GM19438 (cell line): ENCODE data around the gene TBX4.
"Not testable (repeated sequence)": the region's sequence is repeated elsewhere in the genome, so short reads cannot be mapped to it uniquely, and the experiment has no call there.

Experiments used
- ATAC-seq: cut with Tn5 transposase; IDR thresholded peaks from one replicate; pipeline ENCODE4 v1.9.1; 2021; ENCODE audit warnings: low read depth; ENCODE audit not compliant: unreplicated experiment

The TBX4 gene

GRCh38 chr17:61479493-61480413 lies 27.5 kb downstream of the TBX4 start:
- ATAC-seq = no peak

GRCh38 chr17:61480414-61480807 lies 28.2 kb downstream of the TBX4 start:
- ATAC-seq = no peak

DNA sequence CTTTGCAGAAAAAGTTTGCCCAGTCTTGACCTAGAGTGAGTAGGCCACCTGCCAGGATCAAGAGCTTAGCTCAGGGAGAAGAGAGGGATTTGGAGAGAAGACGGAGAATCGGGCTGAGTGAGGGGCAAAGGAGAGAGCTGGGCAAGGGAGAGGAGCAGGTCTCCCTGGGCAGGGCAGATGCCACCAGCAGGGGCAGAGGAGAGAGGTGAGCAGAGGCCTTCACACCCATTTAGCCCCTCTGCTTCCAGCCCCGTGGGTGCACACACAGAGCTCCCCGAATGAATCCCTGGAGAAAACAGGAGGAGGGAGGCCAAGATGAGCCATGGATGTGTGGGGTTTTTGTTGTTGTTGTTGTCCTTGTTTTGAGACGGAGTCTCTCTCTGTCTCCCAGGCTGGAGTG lies 29.2 kb downstream of the TBX4 start:
- ATAC-seq = no peak

DNA sequence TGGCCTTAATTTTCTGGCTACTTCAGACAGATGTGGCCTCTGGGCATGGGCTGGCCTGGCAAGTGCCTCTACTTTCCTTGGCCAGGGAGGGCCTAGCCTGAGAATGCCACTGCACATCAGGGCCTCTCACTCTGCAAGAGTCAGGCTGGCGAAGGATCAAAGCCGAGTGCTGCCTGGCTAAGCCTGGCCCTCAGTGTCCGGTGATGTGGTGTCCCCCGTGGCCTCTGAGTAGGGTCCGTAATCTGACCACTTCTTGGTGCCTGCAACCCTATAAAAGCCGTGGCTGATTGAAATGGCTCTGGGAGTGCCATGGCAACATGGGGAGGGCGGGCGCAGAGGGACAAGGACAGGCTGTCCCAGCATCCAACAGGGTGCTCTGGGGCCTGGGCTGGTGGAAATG lies 30.2 kb downstream of the TBX4 start:
- ATAC-seq = no peak

DNA sequence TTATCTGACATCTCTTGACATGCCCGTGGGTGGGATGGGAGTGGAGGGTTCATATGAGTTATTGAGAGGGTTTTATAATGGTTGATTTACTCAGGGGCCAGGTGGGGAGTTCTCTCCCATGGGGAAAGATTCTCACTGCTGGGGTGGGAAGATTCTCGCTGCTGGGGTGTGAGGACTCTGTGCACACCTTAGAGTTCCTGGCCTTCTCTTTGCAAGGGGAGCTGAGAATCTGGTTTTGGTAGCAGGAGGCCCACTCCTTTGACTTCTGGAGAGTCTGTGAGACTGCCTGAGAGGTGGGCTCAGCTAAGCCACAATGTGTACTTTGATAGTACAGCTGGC lies 31.5 kb downstream of the TBX4 start:
- ATAC-seq = no peak

DNA sequence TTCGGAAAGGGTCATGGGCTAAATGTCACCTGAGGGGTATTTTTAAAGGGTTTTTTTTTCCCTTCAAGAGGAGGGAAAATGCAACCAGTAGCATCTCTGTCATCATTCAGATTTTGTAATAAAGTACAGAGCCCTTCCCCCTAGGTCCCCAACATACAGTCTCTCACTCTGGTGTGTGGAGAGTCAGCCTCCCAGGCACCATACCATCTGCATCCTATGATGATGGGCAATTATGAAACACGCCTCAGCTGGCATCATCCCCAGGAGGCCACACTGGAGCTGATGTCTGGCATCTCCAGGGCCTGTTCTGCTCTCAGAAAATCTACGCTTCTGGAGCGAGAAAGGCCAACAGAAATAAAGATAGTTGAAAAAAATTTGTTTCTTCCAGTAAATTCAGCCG lies 32.0 kb downstream of the TBX4 start:
- no peak for ATAC-seq

DNA sequence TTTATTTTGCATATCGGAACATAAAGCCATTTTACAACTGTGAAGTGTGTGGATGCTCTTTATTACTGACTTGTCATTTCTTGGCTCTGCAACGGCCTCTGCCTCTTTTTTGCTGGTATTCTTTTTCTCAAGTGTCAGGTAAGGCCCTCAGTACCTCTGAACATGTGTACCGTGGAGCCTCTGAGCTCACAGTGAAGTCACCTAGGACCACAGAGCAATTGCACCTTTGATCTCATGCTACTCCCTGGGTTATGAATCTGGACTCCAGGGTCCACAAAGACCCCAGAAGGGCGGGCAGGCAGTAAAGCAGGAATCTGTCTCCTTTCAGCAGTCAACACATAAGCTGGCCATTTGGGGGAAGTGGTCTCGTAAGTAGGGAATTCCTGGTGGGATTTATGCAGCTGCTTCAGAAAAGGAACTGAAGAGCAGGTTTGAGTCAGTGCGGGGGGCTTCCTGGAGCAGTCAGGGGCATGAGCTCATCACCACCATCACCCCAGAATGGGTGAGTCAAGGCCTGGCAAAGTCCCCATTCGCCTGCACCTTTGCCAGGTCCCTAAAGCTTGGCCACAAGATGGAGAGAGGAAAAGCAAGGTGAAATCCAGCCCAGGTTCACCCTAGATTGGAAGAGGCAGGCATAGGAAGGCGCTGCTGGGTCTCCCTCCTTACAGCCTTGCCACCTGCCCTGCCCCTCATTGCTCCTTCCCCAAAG lies 33.0 kb downstream of the TBX4 start:
- no peak for ATAC-seq

DNA sequence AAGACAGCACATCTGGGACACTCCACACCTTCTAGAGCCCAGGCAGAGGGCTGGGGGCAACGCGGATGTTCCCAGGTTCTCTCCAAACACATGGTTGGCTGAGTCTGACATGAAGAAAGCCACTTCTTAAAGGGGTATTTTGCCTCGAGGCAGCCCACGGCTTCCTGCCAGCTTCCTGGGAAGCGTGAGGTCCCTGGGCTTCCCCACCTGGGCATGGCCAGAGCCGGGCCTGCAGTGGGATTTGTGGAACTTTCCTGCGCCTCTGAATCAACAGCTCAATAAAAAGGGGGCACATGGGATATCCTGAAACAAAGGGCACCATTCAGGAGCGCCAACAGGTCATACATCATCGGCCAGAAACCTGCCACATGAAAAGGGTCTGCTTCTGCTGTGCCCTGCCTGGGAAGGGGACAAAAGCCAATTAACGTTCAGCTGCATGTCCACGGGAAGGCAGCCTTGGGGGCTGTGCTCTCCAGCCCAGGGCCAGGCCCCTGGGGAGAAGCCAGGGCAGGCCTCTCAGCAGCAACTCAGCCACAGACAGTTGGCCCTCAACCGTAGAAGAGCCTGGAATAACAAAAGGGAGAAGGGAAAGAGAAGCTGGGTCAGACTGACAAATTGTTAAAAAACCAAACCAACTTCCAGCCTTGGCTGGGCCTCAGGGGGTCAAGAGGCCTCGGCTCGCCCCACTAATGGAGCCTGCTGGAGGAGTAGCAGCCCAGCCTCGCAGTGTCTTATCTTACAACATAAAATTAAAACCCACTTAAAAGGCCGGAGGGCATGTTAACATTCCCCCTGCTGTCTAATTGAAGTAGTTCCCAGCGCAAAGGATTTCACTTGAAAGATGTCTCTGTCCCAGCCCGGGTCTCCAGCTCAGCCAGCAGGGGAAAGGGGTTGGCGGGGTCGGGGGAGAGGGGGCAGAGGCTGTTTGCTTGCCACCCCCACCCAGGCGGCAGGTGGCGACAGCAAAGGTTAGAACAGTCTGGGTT lies 34.2 kb downstream of the TBX4 start:
- ATAC-seq = no peak

DNA sequence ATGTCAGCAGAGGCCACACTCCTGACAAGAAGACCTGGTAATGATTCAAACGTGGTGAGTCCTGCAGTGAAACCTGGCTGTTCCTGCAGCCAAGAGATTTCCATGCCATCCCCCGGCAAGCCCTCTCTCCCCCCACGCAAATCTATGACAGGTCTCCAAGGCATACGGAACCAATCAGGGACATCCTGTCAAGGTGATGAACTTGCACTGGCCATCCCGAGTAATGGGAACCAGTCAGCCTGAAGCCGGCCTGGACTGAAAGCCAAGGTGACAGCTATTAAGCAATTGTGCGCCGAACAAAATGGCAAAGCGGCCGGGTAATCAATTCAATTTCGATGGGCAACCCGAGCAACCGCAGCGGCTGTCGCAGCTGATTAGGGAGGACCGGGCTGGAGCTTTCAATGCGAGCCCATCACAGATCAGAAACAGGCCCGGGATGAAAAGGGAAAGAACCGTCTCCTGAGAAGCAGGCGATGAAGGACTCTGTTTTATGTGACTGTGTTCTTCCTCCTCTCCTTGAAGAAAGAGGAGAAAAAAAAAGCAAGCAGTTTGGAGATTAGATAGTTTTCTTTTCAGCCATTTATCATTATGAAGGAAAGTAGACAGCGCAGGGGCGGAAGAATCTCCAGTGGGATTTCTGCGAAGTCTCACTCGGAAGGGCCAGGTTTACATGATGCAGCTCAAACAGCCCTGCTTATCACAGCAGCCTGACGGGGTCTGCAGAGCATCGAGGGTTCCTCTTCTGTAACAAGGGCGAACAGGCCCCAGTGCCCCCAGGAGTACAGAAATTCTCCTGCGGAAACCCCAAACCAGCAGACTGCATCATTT lies 35.2 kb downstream of the TBX4 start:
- no peak for ATAC-seq

DNA sequence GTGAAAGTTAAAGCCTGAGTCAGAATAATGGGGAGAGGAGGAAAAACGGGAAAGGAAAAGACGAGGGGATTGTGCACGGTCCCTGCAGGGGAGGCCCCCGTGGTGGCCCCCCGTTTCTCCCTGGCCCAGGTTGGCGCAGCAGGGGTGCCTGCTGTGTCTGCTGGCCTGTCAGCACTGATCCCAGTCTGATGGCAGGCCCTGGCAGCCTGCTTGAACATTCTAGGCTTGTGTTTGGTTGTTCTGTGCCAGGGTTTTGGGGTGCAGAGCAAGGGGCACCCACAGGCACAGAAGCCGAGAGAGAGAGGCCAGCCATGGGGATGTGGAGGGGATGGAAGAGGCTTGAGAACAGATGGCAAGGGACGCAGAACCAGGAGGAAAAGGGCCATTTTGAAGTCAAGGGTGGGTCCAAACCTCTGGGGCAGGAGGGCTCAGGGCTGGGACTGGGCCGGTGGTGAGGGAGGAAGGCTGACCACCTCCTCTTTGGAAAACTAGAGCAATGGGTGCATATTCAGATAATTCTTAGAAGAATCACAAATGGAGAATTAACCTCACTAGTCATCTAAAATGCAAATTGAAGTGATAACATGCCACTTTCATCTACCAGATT lies 35.9 kb downstream of the TBX4 start:
- ATAC-seq = no peak

- ATAC-seq = no peak
Measured at GRCh38 chr17:61488878-61489718, 36.9 kb downstream of the TBX4 start.

- no peak for ATAC-seq
Measured at GRCh38 chr17:61489719-61490490, 37.7 kb downstream of the TBX4 start.

DNA sequence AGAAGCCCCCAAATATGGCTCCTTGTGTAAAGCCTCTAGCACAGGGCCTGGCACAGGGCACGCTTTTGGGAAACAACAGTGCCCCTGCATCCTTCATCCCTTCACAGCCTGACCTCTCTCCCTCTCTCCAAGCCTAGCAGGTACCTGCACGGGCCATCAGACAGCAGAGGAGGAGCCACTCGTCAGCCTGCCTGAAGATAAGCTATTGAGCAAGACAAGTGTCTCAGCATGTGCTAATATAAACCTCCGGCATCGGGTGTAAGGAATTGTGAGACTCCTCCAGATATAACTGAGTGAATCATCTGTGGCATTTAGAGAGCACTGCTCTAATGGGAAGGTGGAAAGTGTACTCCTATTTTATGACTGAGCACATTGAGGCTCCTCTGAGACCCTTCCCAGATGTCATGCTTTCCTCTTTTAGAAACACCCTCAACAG lies 38.3 kb downstream of the TBX4 start:
- no peak for ATAC-seq

GRCh38 chr17:61491981-61492380 lies 39.8 kb downstream of the TBX4 start:
- ATAC-seq = no peak

- no peak for ATAC-seq
Measured at GRCh38 chr17:61492759-61493526, 40.7 kb downstream of the TBX4 start.

GRCh38 chr17:61493830-61494324 lies 41.7 kb downstream of the TBX4 start:
- not testable (repeated sequence) for ATAC-seq
